ENCODE data around the gene PRLH.
"Not testable (repeated sequence)": the region's sequence is repeated elsewhere in the genome, so short reads cannot be mapped to it uniquely, and the experiment has no call there.

The PRLH gene

GRCh38 chr2:237602409-237602808, 36.0 kb downstream of the PRLH start:
- DNase-seq: no peak

GRCh38 chr2:237603049-237603717, 36.8 kb downstream of the PRLH start:
- no peak for DNase-seq

GRCh38 chr2:237603718-237604362, 37.5 kb downstream of the PRLH start:
- DNase-seq: no peak

GRCh38 chr2:237604391-237604790, 38.0 kb downstream of the PRLH start:
- no peak for DNase-seq

GRCh38 chr2:237604960-237605359, 38.6 kb downstream of the PRLH start:
- DNase-seq: no peak

- DNase-seq: not testable (repeated sequence)
These were observed 40.1 kb downstream of the PRLH start for GRCh38 chr2:237606522-237606921.

GRCh38 chr2:237612527-237613357, 46.4 kb downstream of the PRLH start:
- DNase-seq: no peak

- DNase-seq: no peak
These were observed 47.3 kb downstream of the PRLH start for GRCh38 chr2:237613679-237614078.

- DNase-seq: no peak
These were observed 47.9 kb downstream of the PRLH start for GRCh38 chr2:237614151-237614720.

- DNase-seq: no peak
These were observed 49.4 kb downstream of the PRLH start for GRCh38 chr2:237615631-237616249.

GRCh38 chr2:237616373-237616733, 50.0 kb downstream of the PRLH start:
- no peak for DNase-seq
